ENCODE results near the gene DNAH6. TPM values are rescaled to one million over a fixed set of nuclear protein-coding genes. Genes with fewer than 3 reads are reported as not detected.
A peak's percentile ranks its signal among the peaks of the same experiment; 100 is the strongest.

The DNAH6 gene
- total RNA-seq, 1 donor from 2014 or later, result 0.14 TPM

DNA sequence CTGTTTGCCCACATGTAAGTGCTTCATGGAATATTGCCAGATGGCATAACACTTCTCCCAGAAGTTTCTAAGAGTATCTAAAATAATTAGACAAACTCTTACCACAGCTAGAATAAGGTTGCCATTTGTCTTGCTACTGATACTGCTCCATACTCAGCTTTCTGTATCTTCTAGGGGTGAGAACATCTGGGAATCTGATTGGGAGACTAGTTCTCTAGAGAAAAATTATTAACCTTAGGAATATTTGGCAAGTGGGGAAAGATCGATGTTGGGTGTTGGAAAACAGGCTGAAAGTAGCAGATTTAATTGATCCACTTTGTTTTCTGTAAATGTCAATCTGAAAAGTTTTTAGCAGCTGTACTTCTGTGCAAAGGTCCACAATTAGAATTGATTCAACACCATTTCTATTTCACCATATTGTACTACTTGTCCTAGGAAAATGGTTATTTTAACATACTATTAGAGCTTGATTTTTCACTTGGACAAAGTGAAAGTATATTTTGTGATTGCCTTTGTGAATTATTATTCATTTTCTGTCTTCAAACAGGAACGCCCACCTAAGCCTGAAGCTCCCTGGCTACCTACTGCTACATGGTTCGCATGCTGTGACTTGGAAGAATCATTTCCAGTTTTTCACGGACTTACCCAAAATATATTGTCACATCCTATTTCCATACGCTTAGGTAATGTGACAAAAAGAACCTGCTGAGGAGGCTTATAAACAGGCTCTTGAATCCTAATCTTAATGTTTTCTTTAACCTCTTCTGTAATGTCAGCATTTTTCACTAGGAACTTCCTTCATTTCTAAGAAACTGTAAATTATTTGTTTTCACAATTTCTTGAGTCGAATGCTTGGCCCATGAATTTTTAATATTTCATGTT lies 216.8 kb downstream of the DNAH6 start:
- Histone ChIP-seq H3K4me3 (no peak overlapping the region), H3K9me3 (replicated peaks) (peaks cover 9% of the 10 kb centered on the region), H3K36me3 (no peaks in the 10 kb centered on the region), H3K27ac (replicated peaks) (no peak overlapping the region), H3K27me3 (ENCODE audit: low read depth) (no peaks in the 10 kb centered on the region), H3K4me1 (no peaks in the 10 kb centered on the region)
- TF ChIP-seq, protein P1, sequence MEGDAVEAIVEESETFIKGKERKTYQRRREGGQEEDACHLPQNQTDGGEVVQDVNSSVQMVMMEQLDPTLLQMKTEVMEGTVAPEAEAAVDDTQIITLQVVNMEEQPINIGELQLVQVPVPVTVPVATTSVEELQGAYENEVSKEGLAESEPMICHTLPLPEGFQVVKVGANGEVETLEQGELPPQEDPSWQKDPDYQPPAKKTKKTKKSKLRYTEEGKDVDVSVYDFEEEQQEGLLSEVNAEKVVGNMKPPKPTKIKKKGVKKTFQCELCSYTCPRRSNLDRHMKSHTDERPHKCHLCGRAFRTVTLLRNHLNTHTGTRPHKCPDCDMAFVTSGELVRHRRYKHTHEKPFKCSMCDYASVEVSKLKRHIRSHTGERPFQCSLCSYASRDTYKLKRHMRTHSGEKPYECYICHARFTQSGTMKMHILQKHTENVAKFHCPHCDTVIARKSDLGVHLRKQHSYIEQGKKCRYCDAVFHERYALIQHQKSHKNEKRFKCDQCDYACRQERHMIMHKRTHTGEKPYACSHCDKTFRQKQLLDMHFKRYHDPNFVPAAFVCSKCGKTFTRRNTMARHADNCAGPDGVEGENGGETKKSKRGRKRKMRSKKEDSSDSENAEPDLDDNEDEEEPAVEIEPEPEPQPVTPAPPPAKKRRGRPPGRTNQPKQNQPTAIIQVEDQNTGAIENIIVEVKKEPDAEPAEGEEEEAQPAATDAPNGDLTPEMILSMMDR (IDR thresholded peaks at IDR 0.05; ENCODE audit: borderline replicate concordance), result no peak
- intact Hi-C loops (cut with micrococcal nuclease), result no loop called here
- DNase-seq, result no peak

DNA sequence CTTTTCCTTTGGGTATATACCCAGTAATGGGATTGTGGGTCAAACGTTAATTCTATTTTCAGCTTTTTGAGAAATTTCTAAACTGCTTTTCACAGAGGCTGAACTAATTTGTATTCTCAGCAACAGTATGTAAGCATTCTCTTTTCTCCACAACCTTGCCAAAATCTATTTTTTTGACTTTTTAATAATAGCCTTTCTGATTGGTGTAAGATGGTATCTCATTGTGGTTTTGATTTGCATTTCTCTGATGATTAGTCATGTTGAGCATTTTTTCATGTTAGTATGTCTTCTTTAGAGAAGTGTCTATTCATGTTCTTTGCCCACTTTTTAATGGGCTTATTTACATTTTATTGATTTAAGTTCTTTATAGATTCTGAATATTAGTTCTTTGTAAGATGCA lies 219.1 kb downstream of the DNAH6 start:
- intact Hi-C loops (cut with micrococcal nuclease), result no loop called here
- Histone ChIP-seq H3K27me3 (ENCODE audit: low read depth) (no peaks in the 10 kb centered on the region), H3K36me3 (no peaks in the 10 kb centered on the region), H3K27ac (replicated peaks) (no peak overlapping the region), H3K9me3 (replicated peaks) (peaks cover 9% of the 10 kb centered on the region), H3K4me1 (no peaks in the 10 kb centered on the region), H3K4me3 (no peak overlapping the region)
- TF ChIP-seq, protein P1 (IDR thresholded peaks at IDR 0.05; ENCODE audit: borderline replicate concordance), result no peak
- no peak for DNase-seq

DNA sequence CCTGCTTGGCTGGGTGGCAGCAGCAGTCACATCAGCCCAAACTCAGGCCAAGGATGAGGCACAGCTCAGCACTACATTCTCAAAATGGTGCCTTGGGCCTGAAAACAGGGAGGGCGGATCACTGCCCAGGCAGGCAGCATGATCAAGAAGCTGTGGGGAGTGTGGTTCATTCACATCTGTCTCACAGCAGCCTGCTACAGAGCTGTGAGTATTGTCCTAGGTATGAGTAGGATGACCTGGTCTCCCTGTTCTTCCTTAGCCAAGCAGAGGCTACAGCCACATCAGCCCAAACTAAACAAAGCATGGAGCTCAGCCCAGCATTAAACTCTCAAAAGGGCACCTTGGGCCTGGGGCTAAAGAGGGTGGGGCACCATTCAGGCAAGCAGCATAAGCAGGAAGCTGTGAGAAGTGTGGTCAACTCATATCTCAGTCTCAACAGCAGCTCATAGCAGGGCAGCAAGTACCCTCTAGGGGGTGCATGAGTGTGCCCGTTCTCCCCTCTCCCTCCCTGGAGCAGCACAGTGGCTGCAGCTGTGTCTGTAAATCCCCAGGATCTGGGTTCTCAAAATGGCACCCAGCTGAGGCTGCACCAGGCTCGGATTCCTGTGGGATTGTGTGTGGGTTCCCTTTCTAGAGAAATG lies 225.0 kb downstream of the DNAH6 start:
- DNase-seq, result no peak
- no peaks in the 10 kb centered on the region for H3K27me3 ChIP-seq (ENCODE audit: low read depth)
- H3K9me3 ChIP-seq (replicated peaks), result peaks cover 5% of the 10 kb centered on the region
- H3K4me3 ChIP-seq, result no peak overlapping the region
- no peak overlapping the region for H3K27ac ChIP-seq (replicated peaks)
- TF ChIP-seq, protein P1 (IDR thresholded peaks at IDR 0.05; ENCODE audit: borderline replicate concordance), result peak; percentile 42
- no peaks in the 10 kb centered on the region for H3K36me3 ChIP-seq
- intact Hi-C loops (cut with micrococcal nuclease), result no loop called here
- H3K4me1 ChIP-seq, result no peaks in the 10 kb centered on the region

DNA sequence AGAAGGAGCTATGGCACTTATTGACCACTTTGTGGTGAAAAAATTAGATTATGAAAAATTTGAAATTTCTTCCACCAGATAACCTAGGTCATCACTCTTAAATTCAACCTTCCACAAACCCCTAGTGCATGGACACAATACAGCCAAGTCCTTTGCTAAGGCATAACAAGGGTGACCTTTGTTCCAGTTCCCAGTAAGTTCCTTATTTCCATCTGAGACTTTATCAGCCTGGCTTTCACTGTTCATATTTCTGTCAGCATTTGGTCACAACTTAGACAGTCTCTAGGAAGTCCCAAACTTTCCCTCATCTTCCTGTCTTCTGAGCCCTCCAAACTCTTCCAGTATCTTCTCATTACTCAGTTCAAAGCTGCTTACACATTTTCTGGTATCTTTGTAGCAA lies 232.0 kb downstream of the DNAH6 start:
- no peaks in the 10 kb centered on the region for H3K36me3 ChIP-seq
- no peak overlapping the region for H3K27ac ChIP-seq (replicated peaks)
- no peak for DNase-seq
- no peaks in the 10 kb centered on the region for H3K4me1 ChIP-seq
- no peaks in the 10 kb centered on the region for H3K9me3 ChIP-seq (replicated peaks)
- intact Hi-C loops (cut with micrococcal nuclease), result no loop called here
- H3K4me3 ChIP-seq, result no peak overlapping the region
- TF ChIP-seq, protein P1 (IDR thresholded peaks at IDR 0.05; ENCODE audit: borderline replicate concordance), result no peak
- no peaks in the 10 kb centered on the region for H3K27me3 ChIP-seq (ENCODE audit: low read depth)

DNA sequence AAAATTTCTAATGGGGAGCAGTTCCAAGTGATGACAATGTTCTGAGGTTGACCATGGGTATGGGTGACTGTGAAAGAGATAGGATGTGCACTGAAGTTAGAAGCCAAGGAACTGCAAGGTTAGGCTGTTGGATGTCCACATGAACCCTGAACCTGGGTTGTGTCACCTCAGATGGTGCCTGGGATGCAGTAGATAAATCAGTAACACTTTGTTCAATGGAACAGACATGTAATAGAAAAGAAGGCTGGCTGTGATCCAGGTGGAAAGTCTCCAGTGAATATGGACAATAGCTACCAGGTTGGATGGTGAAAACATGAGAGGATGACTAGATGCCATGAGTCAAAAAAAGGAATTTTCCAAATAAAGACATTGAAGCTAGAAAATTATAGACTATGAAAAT lies 233.1 kb downstream of the DNAH6 start:
- no peak overlapping the region for H3K4me3 ChIP-seq
- DNase-seq, result no peak
- intact Hi-C loops (cut with micrococcal nuclease), result no loop called here

More for the DNA sequence above, 233.1 kb downstream of the DNAH6 start:
- no peaks in the 10 kb centered on the region for H3K36me3 ChIP-seq
- no peak overlapping the region for H3K27ac ChIP-seq (replicated peaks)
- TF ChIP-seq, protein P1 (IDR thresholded peaks at IDR 0.05; ENCODE audit: borderline replicate concordance), result no peak
- no peaks in the 10 kb centered on the region for H3K9me3 ChIP-seq (replicated peaks)
- H3K27me3 ChIP-seq (ENCODE audit: low read depth), result no peaks in the 10 kb centered on the region
- H3K4me1 ChIP-seq, result no peaks in the 10 kb centered on the region
